ENCODE measurements around the gene PFDN2.
"Not testable (repeated sequence)": the region's sequence is repeated elsewhere in the genome, so short reads cannot be mapped to it uniquely, and the experiment has no call there.

The PFDN2 gene

DNA sequence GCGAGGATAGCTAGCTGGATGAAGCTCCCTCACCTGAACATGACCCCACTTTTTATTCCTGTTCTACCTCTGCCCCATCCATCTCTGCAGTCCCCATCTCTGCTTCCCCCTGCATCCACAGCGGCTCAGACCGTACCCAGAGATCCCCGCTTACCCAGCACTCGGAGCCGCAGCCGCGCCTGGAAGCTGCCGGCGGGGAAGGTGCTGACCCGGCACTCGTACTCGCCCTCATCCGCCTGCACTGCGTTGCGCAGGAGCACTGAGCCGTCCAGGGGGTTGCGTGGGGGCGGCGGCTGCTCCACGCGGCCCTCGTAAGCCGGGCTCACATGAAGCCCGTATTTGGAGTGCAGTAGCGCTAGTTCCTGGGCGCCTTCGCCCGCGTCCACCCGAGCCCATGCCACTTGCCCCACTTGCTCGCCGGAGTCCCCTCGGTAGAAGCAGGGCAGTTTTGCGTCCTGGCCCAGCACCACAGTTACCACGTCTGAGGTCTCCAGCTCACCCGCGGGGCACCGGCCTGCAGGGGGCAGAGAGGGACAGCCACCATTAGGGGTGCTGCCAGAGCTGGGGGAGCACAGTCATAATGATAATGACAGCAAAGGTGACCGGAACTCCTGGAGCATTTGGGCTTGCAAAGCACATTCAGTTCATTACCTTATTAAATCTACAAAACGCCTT, 38.3 kb downstream of the PFDN2 start:
- DNase-seq: no peak

DNA sequence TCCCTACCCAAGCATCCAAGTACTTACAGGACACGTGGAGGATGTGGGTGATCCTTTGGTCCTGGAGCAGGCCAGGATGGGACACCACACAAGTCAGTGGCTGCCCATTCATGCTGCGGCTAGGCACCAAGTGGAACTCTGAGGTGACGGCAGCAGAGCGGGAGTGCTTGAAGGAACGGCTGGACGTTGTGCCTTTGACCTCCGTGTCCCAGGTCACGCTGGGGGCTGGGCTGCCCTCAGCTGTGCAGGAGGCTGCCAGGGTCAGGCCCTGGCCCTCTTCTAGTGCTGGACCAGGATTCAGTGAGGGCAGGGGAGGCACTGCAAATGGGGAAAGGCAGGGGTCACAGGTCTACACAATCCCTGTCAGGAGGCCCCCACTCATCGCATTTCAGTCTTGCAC, 40.4 kb downstream of the PFDN2 start:
- no peak for DNase-seq

DNA sequence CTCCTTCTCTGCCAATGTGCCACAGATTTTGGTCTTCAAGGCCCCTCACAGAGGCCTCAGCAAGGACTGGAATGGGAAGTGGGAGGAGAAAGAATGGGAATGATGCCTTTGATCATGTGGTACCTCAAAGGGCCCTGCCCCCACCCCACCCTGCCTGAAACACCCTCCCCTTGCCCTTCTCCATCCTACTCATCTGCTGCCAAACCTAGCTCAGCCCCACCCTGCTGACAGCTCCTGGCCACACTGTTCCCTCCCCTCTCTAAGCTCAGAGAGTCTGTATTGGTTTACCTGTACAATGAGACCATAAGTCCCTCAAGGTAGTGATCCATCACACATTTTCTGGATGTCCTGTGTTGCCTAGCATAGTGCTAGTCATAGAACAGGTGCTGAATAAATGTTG, 41.4 kb downstream of the PFDN2 start:
- no peak for DNase-seq

DNA sequence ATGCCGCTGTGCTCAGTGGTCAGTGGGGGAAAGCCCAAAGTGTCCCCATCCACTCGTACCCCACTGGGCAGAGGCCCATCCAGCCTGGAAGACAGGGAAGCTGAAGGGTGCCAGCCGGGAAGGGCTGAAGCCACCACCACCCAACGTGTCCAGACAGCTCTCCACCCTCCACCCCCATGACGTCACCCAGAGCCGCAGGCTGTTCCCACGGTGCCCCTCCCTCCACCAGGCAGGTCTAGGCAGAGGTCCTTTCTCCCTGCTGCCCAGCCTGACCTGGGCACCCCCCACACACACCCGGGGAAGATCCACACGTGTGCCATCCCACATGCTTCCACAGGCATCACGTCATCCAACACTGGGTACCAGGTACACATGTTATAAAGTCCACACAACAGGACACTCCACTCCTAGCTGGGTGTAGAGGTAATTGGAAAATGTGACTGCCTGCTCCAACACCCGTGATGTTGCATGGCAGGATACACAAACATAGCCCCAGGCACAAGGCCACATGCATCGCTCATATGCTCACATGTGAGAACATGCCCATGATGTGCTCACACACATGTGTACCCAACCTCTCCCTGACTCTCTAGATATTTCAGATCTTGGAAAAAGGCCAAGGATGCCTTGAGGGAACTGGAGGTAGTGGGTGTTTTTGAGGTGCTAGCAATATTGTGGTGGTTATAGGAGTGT, 43.0 kb downstream of the PFDN2 start:
- DNase-seq: no peak

DNA sequence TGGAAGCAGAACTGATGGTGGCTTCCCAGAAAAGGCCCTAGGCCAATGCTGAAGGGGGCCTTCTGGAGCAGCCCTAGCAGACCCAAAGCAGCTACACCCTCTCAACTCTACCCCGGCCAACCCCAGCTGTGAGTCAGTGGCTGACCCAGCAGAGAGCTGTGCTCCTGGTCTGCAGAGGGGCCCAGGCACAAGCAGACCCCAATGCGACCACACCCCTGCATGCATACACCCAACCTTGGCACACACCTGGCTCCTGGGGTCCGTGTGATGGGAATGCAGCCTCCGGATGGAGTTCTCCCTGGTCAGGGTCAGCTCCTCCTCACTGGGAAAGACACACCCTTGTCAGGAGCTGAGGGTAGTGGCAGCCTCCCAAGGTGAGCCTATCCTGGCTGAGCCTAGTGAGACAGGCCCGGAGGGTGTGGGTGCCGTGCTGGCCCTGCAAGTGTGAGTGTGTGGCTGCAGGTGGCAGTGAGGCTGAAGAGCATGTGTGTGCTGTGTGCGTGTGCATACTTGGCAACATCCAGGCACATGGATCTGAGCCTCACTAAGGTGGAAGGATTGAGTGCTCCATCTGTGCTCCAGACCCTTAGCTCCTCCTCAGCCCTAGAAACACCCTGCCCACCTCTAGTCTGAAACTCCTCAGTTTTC, 44.2 kb downstream of the PFDN2 start:
- no peak for DNase-seq

DNA sequence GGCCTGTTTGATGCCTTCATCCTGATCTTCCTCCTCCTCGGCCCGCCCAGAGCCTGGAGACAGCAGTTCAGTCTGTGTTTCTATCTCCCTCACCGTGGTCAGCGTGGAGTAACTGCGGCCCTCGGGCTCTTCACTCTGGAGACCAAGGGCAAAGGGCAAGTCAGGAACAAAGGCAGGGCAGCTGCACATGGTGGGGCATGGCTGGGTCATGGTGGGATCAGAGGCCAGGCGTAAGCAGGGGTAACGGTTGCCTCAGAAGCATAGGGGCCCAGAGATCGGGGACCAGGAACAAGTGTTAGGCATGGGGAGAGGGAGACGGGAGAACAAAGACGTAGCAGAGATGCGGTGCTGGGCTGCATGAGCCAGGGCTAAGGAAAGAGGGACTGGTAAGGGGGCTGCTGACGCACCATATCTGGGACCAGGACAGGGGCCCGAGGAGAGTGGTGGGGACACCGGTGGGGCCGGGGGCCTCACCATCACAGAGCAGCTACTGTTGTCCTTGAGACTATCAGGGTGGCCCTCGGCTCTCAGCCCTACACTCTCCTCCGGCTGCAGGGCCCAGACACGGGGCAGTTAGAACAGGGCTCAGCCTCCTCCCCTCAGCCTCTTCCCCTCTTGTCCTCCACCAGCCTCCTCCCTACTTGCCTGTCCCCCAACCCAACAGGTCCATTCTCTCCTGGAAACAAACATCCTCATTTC, 44.9 kb downstream of the PFDN2 start:
- no peak for DNase-seq

DNA sequence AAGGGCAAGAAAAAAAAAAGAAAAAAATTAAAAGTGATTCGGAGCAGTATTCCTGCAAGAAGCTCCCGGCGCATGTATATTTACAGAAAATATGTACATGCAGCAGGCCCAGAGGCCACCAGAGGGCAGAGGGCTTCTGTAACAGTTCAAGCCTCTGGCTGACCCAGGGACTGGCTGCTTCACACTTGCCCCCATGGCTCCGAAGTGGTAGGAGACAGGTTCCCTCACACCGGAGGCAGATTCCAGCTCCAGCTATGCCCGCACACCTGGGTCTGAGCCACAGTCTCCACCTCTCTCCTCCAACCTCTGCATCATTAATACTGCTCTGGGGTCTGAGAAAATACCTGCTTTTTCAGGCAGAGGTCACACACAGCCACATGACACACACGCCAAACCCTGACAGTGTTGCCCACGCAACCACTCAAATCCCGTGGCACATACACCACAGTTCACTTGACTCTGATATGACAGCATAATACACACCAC, 45.9 kb downstream of the PFDN2 start:
- DNase-seq: peak; percentile 49

DNA sequence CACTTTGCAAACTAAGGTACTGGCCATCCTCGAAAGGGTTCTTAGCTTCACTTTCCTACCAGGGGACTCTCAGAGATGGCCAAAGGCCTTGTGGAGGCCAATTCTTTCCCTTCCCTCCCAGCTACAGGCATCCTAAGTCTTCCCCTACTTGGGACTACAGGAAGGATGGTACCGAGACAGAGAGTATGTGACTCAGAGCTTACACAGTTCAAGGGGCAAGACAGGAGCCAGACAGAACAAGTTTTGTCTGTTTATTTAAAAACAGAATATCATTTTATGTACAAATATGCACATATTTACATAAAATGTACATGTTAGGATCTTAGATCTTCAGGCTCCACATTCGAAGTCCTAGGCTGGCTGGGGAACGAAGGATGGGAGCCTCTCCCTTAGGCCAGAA, 47.1 kb downstream of the PFDN2 start:
- no peak for DNase-seq

DNA sequence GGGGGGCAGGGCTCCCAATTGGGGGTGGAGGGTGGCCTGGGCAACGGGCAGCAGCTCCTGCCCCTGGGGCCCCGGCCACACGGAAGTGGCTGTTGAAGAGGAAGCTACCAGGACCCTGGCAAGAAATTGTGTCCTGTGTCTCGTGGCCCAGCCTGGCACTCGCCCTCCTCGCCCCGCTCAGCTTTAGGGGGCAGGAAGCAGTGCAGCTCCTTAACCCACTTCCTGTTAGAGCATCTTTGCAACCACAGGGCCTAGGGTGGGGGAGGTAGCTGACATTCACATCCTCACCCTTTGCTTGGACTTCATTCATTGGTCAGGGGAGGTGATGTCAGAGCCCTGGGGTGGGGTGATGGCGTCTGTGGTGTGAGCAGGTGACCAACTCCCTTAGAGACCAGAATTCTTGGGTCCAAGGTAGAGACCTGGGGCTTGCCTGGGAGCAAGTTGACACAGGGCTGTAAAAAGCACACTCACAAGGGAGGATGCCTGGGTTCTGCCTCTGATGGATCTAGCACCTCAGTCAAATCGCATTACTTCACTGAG, 48.0 kb downstream of the PFDN2 start, which contains the start of gene ARHGAP30:
Gene ARHGAP30 (minus strand): TSS at position 161 of the 540 bp plus-strand sequence. CDS start 267 bp downstream, outside the sequence.
- DNase-seq: no peak

DNA sequence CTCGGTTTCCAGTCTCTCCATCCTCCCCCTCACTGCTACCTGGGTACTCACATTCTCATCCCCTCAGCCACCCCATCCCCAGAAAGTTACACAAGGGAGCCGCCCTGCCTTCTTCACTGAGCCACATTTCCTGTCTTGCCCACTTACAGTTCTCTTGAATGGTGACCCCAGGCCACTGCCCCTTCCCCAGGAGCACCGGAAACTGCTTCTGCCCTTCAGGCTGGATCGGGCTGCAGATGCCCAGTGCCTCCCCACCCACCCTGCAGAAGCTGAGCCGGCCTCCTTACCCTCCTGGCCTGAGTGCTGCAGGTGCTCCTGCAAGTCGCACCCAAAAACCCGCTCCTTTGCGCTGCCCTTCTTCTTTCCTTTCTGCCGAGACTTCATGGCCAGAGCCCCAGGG, 48.6 kb downstream of the PFDN2 start:
- DNase-seq: no peak

DNA sequence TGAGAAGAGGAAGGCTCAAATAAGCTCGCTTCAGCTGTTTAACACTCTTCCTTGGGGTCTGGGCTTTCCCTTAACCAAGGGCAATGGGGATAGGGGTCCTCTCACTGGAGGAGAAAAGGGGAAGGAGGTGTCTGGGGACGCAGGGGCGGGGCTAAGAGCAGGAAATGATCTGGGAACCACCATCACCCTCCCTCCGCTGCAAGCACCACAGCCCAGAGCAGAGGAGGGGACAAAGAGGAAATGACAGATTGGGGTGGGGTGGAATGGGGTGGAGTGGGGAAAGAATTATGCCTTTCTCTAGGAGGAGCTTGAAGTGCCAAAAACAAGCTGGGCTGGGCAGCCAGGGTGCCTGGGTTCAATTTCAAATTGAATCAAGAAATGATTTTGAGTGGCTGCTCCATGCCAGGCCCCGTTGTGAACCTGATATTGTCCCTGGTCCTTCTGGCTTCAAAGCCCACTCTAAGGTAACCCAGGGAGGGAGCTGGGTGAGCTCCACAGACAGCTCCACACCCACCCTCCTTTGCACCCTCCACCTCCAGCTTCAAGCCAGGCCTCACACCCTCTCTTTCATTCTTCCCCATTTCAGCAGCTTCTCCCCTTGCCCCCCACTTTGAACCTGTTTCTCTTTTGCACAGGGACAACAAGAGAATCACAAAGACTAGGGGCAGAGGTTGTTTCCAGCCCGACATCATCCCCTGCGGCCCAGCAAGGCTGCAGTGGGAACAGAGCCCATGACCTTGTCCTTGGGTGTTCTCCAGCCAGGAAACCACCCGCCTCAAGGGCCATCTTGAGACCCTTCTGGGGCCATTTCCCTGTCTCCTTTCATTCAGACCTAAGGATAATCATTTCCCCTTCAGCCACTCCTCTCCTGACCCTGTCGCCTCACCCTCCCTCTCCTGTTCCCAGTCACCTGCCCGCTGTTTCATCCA, 49.3 kb downstream of the PFDN2 start:
- no peak for DNase-seq

DNA sequence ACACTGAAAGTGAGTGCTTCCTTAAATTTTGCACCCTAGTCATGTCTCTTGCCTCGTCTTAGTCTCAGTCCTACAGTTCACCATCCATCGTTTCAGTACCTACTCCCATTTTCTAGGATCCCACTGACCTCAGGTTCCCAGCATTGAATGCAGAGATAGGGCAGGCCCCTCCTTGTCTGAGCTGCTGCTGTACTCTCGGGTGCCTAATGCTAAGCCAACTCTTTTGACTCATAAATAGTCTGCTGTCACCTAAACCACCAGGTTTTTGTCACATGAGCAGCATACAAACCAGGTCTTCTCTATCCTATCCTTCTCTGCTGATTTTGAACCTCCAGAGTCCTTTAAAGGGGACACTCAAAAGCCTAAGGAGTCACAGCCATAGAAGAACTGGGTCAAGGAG, 51.1 kb downstream of the PFDN2 start:
- no peak for DNase-seq

DNA sequence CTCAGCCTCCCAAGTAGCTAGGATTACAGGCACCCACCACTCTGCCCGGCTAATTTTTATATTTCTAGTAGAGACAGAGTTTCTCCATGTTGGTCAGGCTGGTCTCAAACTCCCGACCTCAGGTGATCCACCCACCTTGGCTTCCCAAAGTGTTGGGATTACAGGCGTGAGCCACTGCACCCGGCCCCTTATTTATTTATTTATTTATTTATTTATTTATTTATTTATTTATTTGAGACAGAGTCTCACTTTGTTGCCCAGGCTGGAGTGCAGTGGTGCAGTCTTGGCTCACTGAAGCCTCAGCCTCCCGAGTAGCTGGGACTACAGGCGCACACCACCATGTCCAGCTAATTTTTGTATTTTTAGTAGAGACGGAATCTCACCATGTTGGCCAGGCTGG, 52.2 kb downstream of the PFDN2 start:
- DNase-seq: not testable (repeated sequence)

DNA sequence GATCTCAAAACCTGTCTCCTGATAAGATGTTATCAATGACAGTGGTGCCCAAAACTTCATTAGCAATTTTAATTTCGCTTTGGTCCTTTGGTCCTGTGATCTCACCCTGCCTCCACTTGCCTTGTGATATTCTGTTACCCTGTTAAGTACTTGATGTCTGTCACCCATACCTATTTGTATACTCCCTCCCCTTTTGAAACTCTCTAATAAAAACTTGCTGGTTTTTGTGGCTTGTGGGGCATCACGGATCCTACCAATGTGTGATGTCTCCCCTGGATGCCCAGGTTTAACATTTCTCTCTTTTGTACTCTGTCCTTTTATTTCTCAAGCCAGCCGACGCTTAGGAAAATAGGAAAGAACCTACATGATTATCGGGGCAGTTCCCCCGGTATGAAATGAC, 53.9 kb downstream of the PFDN2 start:
- not testable (repeated sequence) for DNase-seq

DNA sequence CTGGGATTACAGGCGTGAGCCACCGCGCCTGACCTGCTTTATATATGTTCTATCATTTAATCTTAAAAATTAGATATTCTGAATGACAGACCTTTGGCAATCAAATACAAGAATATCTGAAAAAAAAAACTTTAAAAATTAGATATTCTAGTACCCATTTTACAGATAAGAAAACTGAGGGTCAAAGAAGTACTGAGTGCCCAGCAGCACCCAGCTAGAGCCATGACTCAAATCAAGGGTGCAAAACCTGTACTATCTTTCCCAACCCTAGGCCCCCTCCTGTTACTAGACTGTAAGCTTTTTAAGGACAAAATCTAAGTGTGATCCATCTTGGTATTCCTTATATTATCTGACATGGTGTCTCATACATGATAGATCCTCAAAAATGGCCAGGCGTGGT, 56.4 kb downstream of the PFDN2 start:
- no peak for DNase-seq

DNA sequence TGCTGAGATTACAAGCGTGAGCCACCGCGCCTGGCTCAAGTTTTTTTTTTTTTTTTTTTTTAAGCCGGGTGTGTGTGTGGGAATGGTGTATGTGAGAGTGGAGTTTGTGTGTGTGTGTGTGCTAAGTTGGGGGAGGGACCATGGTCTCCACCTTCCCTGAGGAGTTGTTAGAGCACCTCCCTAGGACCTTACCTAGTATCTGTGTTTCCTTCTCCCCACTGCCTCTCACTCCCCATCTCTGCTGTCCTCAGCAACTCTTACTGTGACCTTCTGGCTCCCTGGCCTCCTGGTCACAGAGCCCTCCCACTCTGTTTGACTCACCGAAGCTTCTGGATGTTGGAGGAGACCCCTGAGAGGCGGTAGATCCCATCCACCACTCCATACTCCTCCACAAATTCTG, 58.5 kb downstream of the PFDN2 start:
- no peak for DNase-seq

DNA sequence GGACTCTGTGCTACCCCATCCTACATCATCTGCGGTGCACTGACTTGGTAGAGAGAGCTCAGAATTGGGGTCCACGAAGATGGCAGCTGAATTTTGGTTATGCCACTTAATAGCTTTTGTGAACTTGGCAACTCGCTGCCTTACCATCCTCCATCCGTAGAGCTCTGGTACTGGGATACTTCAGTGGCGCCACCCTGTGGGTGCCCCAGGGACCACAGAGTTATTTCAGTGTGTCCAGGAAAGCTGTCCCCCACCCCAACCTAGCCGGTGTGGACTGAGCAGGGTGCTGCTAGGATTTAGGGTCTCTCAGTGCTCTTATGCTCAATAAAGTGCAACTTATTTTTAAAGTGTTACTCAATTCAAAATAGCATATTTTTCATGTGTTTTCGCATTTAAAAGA, 63.0 kb downstream of the PFDN2 start:
- DNase-seq: no peak

DNA sequence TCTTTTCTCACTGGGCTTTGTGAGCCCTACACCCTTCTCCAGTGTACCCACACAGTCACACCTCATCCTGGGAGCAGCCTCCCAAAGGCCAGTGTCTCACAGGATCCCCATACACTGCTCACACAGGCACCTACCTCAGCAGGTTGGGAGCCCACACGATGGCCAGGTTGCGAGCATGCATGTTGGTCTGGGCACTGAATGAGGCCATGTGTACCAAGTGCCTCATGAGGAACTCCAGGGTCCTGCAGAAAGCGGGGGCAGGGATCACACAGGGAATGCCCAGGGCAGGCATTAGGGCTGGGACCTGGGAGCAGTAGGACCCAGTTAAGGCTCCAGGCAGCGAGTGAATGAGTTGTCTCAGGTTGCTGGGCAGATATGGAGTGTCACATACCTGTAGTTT, 63.6 kb downstream of the PFDN2 start:
- DNase-seq: no peak

DNA sequence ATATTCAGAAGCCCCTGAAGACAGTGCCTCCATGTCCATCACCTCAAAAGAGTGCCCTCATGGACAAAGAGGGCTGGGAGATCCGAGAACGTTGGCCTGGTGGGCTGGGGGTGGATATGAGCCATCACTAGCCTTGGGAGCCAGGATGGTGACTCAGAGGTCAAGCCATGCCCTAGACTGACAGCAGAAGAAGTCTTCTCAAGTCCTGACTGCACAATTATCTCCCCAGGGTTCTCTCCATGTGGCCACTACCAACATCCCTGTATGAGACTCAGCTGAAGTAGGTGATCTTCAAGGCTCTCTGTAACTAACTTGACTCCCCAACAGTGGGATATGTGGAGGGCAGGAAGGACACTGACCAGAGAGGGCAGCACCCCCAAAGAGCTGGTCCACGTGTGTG, 64.9 kb downstream of the PFDN2 start:
- DNase-seq: no peak

DNA sequence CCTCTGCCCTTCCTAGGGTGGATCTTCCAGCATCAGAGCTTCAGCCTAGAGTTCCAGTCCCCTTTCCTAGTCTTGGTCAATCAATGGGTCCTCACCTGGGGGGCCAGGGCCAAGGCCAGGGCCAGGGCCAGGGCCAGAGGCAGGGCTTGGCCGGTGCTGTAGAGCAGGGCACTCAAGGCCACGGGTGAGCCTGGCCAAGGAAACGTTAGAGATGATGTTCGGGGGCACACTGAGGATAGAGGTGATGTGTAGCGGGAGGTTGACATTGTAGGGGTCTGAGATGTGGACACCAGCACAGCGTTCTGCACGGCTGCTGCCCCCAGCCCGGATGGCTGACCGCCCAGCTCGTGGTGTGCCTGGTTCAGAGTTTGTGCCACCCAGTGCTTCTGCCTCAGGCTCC, 66.6 kb downstream of the PFDN2 start:
- DNase-seq: no peak

All from fibroblast of upper back skin (primary cell).